Tibial nerve (tissue), 4 donors: ENCODE results near the gene SCGB3A1. TPM values are rescaled to one million over a fixed set of nuclear protein-coding genes. Genes with fewer than 3 reads are reported as not detected.

Experiments used
- DNase-seq, 2 donors: peaks; one replicate each; pipeline ENCODE4 v3.0.0-alpha.2; 2019; ENCODE audit warnings: low spot score in 2 of 2
- H3K27ac ChIP-seq, 4 donors: fragments of 200-600 bp; sonication (generic) in 3 of 4; one replicate each; pipeline ENCODE4 v1.5.1; 2017 to 2019; ENCODE audit warnings: mild to moderate bottlenecking in 1 of 4
- H3K27me3 ChIP-seq, 2 donors: fragments of 200-600 bp; sonication (generic) in 1 of 2; one replicate each; pipeline versions ENCODE4 v1.5.1 to v1.6.0; 2017 to 2019
- H3K36me3 ChIP-seq, 3 donors: fragments of 200-600 bp; sonication (generic); one replicate each; pipeline ENCODE4 v1.5.1; 2018 to 2019
- H3K4me1 ChIP-seq, 4 donors: fragments of 200-600 bp; sonication (generic) in 3 of 4; one replicate each; pipeline ENCODE4 v1.5.1; 2017 to 2019
- H3K4me3 ChIP-seq, 4 donors: fragments of 200-600 bp; sonication (generic) in 3 of 4; one replicate each; pipeline ENCODE4 v1.5.1; 2017 to 2019; ENCODE audit warnings: mild to moderate bottlenecking in 1 of 4, moderate library complexity in 1 of 4
- H3K9me3 ChIP-seq, 4 donors: fragments of 200-600 bp; sonication (generic) in 3 of 4; one replicate each; pipeline ENCODE4 v1.5.1; 2017 to 2019
- EP300 ChIP-seq, 2 donors: sonication (generic); formaldehyde crosslinking; IDR thresholded peaks; one replicate each; pipeline ENCODE4 v1.6.1; 2017; ENCODE audit warnings: antibody characterized with exemption in 2 of 2, mild to moderate bottlenecking in 1 of 2
- POLR2A ChIP-seq, 2 donors: fragments of 450-650 bp; IDR thresholded peaks; one replicate each; pipeline ENCODE4 v1.6.1; 2017; ENCODE audit warnings: antibody characterized with exemption in 2 of 2, mild to moderate bottlenecking in 2 of 2, moderate library complexity in 2 of 2
- WGBS, 2 donors: methylation state at CpG; one replicate each; pipeline ENCODE4 v1.1.5; 2018; 5-methylcytosine and 5-hydroxymethylcytosine counted together
- total RNA-seq, 4 donors: library from RNA; depleted of rRNA; stranded (reverse); fragments of >200 nt; gene quantifications; one replicate each; pipeline ENCODE4 v1.1.0, GENCODE V29; 2016
- TF ChIP-seq, protein P1 (sequence below), 5 experiments: fragments of 200-600 bp in 3 of 5; fragments of 450-650 bp in 2 of 5; sonication (generic) in 3 of 5; IDR thresholded peaks; one replicate each; pipeline ENCODE4 v1.5.1; 2016 to 2019; ENCODE audit warnings: antibody characterized with exemption in 5 of 5, mild to moderate bottlenecking in 3 of 5, moderate library complexity in 2 of 5

Gene SCGB3A1
- total RNA-seq, 4 donors from 2014 or later: not detected

DNA sequence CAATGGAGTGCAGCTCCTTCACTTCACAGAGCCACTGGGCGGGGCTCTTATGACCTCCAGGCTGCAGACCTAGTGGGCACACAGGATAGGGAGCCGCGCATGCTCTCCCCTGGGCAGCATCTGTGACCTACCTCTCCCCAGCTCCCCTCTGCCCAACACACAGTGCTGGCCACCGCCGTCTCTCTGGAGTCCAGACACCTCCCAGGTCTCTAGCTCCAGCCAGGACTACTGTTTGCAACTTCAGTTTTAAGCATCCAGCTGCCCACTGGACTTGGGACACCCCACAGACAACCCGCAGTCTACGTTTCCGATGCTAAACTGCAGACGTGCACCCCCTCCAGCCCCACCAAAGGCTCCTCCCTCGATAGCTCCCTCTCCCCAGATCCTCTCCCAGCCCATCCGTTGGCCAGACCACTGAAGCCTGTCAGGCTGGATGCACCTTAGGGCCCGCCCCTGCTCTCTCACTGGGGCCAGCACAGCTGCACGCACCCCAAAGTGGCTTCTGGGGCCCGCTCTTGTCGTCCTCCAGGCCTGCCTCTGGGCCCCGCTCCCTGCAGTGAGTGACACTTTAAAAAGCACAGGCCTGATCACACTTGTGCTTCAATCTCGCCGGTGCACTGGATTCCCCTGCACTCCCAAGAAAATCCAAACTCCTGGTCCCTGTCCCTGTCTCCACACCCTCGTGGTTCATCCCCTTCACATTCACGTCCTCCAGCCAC, 46.8 kb upstream of the SCGB3A1 start:
- Histone ChIP-seq H3K27me3 (peaks cover 0 to 4% of the 10 kb centered on the region in 2 donors), H3K27ac (no peak overlapping the region), H3K4me3 (no peak overlapping the region), H3K36me3 (no peaks in the 10 kb centered on the region), H3K4me1 (no peaks in the 10 kb centered on the region), H3K9me3 (peaks cover 0 to 9% (median 0%) of the 10 kb centered on the region in 4 donors)
- 55 to 74% methylated on average over 20 of the region's 20 CpGs for WGBS, 2 donors
- no peak for TF ChIP-seq EP300 (IDR thresholded peaks at IDR 0.05)
- TF ChIP-seq, protein P1, sequence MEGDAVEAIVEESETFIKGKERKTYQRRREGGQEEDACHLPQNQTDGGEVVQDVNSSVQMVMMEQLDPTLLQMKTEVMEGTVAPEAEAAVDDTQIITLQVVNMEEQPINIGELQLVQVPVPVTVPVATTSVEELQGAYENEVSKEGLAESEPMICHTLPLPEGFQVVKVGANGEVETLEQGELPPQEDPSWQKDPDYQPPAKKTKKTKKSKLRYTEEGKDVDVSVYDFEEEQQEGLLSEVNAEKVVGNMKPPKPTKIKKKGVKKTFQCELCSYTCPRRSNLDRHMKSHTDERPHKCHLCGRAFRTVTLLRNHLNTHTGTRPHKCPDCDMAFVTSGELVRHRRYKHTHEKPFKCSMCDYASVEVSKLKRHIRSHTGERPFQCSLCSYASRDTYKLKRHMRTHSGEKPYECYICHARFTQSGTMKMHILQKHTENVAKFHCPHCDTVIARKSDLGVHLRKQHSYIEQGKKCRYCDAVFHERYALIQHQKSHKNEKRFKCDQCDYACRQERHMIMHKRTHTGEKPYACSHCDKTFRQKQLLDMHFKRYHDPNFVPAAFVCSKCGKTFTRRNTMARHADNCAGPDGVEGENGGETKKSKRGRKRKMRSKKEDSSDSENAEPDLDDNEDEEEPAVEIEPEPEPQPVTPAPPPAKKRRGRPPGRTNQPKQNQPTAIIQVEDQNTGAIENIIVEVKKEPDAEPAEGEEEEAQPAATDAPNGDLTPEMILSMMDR (IDR thresholded peaks at IDR 0.05): no peak
- no peak for TF ChIP-seq POLR2A (IDR thresholded peaks at IDR 0.05)
- no peak for DNase-seq

DNA sequence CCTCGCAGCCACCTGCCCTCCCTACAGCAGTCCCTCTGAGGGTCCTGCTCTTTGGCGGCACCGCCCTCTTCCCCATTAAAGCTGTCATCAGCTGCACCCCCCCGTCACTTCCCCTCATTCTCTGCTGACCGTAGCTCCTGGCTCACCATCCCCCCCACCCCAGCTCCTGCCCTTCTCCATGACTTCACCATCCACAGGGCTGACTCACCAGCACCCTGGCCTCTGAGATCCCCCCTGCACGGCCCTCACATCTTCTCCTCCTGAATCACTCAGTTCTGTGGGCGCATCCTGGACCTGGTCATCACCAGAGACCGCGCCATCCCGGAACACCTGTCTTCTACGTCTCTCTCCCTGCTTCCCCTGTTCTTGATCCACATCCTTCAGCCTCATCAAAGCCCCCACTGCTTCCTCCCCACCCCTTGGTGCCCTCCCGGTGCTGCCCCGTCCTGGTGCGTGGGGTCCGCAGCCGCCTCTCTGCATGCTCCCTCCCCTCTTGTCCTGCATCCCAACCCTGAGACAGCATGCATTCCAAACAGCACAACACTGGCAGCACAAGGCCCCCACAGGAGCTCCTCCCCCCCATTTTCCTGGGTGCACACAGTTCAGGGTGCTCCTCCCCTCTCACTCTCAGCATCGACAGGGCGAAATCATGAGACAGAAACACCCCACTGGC, 45.2 kb upstream of the SCGB3A1 start:
- Histone ChIP-seq H3K9me3 (peaks cover 0 to 9% (median 0%) of the 10 kb centered on the region in 4 donors), H3K4me1 (no peaks in the 10 kb centered on the region), H3K4me3 (no peak overlapping the region), H3K27ac (no peak overlapping the region), H3K27me3 (peaks cover 0 to 4% of the 10 kb centered on the region in 2 donors), H3K36me3 (no peaks in the 10 kb centered on the region)
- 71 to 72% methylated on average over 18 of the region's 18 CpGs for WGBS, 2 donors
- no peak for DNase-seq
- TF ChIP-seq POLR2A (IDR thresholded peaks at IDR 0.05) (no peak), EP300 (IDR thresholded peaks at IDR 0.05) (no peak)
- TF ChIP-seq, protein P1 (IDR thresholded peaks at IDR 0.05): no peak

DNA sequence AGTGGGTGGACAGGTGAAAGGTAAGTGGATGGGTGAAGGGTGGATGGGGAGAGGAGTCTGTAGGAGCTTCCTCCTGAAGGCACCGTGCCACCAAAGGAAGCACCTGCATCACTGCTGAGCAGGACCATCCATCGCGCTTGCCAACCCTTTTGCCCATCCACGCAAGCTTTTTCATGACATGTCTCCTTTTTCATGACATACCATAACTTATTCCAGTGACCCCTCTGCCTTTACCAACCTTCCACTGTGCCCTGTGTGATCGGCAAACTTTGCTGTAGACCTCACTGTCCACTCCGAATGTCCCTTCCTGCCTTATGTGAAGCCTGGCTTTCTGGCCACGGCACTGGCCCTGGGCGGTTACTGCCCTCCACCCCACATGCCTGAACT, 44.7 kb upstream of the SCGB3A1 start:
- TF ChIP-seq, protein P1 (IDR thresholded peaks at IDR 0.05): no peak
- no peak for TF ChIP-seq EP300 (IDR thresholded peaks at IDR 0.05)
- TF ChIP-seq POLR2A (IDR thresholded peaks at IDR 0.05): no peak
- Histone ChIP-seq H3K27me3 (no peaks in the 10 kb centered on the region), H3K4me1 (no peaks in the 10 kb centered on the region), H3K4me3 (no peak overlapping the region), H3K9me3 (peaks cover 0 to 9% (median 0%) of the 10 kb centered on the region in 4 donors), H3K36me3 (no peaks in the 10 kb centered on the region), H3K27ac (no peak overlapping the region)
- WGBS, 2 donors: 88 to 90% methylated on average over 8 of the region's 8 CpGs
- DNase-seq: no peak

DNA sequence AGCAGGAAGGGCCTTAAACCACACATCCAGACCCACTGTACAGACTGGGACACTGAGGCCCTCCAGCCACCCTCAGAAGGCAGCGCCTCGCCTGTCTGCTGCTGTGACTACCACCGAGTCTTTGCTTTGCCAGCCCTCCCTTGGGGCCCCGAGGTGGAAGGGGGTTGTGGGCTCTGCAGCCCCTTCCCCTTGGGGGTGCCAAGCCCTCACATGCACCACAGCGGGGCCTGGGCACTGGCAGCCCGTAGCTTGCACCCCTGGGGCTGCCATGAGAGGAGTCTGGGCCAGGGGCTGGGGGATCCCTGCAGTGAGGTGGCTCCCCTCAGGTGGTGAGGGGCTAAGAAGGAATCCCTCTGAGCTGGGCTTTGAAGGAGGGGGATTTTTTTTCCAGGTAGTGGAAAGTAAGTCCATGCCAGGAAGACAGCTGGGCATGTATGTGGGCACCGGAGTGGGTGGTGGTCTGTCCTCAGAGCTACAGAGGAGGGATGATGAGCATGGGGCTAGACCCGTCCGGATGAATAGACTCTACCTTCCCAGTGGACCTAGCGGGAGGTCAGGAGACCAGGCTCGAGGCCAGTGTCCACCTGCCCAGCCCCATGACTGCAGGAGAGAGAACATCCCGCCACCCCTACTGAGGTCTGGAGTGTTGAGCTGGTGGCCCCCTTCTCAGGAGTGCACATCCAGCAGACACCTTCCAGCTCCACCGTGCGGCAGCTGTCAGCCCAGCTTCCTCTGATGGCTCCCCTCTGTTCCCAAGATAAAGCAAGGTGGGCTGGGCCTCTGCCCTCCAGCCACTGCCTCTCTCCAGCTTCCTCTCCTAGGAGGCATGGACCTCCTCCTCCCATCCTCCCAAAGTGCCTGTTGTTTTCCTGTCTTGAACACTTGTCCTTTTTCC, 42.2 kb upstream of the SCGB3A1 start:
- no peak for DNase-seq
- H3K9me3 ChIP-seq: peaks cover 0 to 9% (median 0%) of the 10 kb centered on the region in 4 donors
- no peaks in the 10 kb centered on the region for H3K4me1 ChIP-seq
- H3K4me3 ChIP-seq: no peak overlapping the region
- H3K27ac ChIP-seq: no peak overlapping the region
- no peaks in the 10 kb centered on the region for H3K36me3 ChIP-seq
- 80 to 81% methylated on average over 13 to 14 of the region's 14 CpGs for WGBS, 2 donors
- H3K27me3 ChIP-seq: no peaks in the 10 kb centered on the region
- TF ChIP-seq EP300 (IDR thresholded peaks at IDR 0.05) (no peak), POLR2A (IDR thresholded peaks at IDR 0.05) (no peak)
- TF ChIP-seq, protein P1 (IDR thresholded peaks at IDR 0.05): no peak
